Body of pancreas (tissue), 4 donors: Measurements from ENCODE around the gene CCSER2.

Source experiments
- CTCF ChIP-seq, 7 experiments: fragments of 450-650 bp in 4 of 7; fragments of 200-600 bp in 3 of 7; sonication (generic) in 3 of 7; IDR thresholded peaks; one replicate each; pipeline ENCODE4 v1.5.1; 2016 to 2019; ENCODE audit warnings: antibody characterized with exemption in 7 of 7
- POLR2A ChIP-seq, 3 donors: fragments of 450-650 bp; IDR thresholded peaks; one replicate each; pipeline ENCODE4 v1.6.1; 2016; ENCODE audit warnings: antibody characterized with exemption in 3 of 3, mild to moderate bottlenecking in 2 of 3

- TF ChIP-seq CTCF (IDR thresholded peaks at IDR 0.05) (no peak), POLR2A (IDR thresholded peaks at IDR 0.05) (no peak)
Measured at GRCh38 chr10:84353052-84353803, 24.8 kb downstream of the CCSER2 start.
